ENCODE results near the gene MTHFSD.

The MTHFSD gene

DNA sequence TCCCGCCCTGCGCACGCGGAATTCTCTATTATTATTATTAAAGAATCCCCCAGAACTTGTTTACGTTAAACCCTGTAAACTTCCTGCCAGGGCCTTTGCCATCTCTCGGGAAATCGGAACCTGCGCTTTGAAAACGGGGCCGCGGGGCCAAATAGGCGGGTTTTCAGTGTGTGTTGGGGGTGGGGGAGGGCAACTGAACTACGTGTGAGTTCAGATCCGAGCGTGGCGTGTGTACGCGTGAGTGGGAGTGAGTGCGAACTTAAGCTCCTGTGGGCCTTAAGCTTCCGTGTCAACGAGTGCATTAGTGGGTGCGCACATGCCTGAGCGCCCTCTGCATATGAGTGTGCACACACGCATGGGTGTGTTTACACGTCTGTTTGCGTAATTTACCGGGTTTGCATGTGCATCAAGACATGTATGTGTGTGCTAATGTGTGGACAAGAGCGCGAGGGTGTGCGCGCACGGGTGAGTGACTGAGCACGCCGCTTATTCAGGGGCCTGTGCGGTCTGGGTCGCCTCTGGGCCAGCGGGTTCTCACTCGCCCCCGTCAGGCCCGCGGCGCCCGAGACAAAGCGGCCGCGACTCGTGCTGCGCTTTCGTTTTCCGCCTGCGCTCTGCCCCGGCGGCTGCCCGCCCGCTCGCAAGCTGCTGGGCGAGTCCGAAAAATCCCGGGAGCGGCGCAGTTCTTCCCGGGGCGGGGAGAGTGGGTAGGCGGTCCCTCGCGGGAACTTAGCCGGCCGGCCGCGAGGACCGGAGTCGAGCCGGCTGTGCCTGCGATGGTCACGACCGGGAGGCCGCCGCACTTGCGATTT is 45.9 kb downstream of the MTHFSD start:
- Histone ChIP-seq H3K9ac (ENCODE audit: low read length in 2 of 2) (peak overlapping the region; percentile 95 to 100), H3K4me1 (ENCODE audit: control insufficient read depth, insufficient read depth, low read length) (peaks cover 42% of the 10 kb centered on the region), H3K27ac (ENCODE audit: low read length) (peak overlapping the region; percentile 99)

DNA sequence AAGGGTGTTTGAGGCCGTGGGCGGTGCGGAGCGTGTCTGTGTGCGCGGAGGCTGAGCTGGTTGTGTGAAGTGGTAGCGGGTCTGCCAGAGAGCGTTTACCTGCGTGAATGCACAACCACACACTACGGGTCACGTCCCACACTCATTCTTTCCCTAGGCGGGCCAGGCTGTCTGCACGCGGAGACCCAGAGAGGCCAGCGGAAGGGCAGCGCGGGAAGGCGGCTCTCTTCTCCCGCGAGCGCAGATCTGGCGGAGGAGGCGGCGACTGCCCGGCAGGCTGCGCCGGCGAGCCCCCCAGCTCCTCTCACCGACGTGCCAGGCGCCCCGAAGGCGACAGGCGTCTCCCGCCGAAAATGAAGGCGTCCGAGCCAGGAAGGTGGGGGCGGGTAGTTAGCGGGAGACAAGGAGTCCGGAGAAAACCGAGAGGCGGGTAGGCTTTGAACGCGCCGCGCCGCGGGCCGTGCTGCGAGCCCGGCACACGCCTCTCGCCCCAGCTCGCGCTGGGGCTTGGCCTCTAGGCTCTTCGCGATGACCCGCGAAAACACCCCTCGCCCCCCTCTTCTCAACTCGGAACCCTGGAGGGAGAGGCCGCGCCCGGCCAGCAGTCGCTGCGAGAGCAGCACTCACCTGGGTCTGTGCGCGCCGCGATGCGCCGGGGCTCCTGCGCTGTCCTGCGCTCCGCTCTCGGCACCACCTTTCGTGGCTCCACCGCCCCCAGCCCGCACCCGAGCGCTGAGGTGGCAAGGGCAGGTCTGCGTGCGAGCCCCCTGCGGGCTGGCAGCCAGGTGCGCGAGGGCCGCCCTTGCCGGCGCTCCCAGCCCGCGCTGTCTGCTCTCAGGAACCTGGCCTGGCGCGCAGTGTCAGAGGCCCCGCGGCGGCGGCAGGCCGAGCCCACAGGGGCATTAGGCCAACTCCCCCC is 46.7 kb downstream of the MTHFSD start:
- H3K27ac ChIP-seq (ENCODE audit: low read length) = peak overlapping the region; percentile 99
- peaks cover 46% of the 10 kb centered on the region for H3K4me1 ChIP-seq (ENCODE audit: control insufficient read depth, insufficient read depth, low read length)
- H3K27me3 ChIP-seq (ENCODE audit: control insufficient read depth in 1 of 2, insufficient read depth in 2 of 2, low read length in 2 of 2) = peaks cover 2% of the 10 kb centered on the region in 2 donors
- peaks cover 3 to 7% of the 10 kb centered on the region in 2 donors for H3K36me3 ChIP-seq (ENCODE audit: control insufficient read depth in 2 of 2, insufficient read depth in 2 of 2, low read length in 2 of 2)
- no peaks in the 10 kb centered on the region for H3K9me3 ChIP-seq (ENCODE audit: control insufficient read depth in 2 of 2, low read length in 2 of 2)
- peak overlapping the region; percentile 95 to 99 for H3K4me3 ChIP-seq (ENCODE audit: low read length in 2 of 2)
- peak overlapping the region; percentile 95 to 100 for H3K9ac ChIP-seq (ENCODE audit: low read length in 2 of 2)

More for the DNA sequence above, 45.9 kb downstream of the MTHFSD start:
- Histone ChIP-seq H3K27me3 (ENCODE audit: control insufficient read depth in 1 of 2, insufficient read depth in 2 of 2, low read length in 2 of 2) (peaks cover 2% of the 10 kb centered on the region in 2 donors), H3K4me3 (ENCODE audit: low read length in 2 of 2) (peak overlapping the region; percentile 95 to 99), H3K9me3 (ENCODE audit: control insufficient read depth in 2 of 2, low read length in 2 of 2) (no peaks in the 10 kb centered on the region), H3K36me3 (ENCODE audit: control insufficient read depth in 2 of 2, insufficient read depth in 2 of 2, low read length in 2 of 2) (peaks cover 7 to 12% of the 10 kb centered on the region in 2 donors)

DNA sequence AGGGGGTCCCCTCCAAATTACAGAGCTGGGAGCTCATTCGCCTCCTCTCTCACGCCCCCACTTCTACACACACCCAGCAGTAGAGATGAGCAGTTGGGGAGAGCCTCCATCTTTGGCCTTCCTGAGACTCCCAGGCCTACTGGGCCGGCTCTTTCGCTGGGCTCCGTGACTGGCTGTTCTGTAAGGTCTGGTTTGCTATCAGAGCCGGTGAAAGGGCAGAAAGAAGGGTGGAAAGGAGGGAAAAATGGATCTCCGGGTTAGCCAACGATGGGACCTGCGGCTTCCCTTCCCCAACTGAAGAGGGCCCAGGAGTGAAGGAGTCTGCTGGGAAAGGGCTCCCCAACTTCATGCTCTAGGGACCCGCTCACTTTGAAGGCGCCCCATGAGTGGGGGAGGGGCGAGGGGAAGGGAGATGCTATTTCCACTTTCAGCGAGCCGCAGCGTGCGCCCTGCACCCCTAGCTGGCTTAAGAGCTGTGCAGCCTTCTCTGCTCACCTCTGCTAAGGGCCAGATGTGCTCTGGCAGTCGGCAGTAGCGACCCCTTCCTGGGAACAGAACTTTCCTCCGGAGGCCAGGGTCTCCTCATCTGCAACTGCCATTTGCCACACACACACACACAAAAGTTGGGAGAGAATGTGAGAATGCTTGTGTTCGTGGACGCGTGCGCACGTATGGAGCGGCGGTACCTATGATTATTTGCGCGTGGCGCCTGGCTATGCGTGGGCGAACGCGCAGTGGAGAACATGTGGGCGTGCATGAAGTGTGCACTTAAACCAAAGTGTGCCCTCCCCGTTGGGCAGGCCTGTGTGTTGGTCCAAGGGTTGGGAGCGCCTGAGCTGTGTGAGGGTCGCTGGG is 47.6 kb downstream of the MTHFSD start:
- peaks cover 52% of the 10 kb centered on the region for H3K4me1 ChIP-seq (ENCODE audit: control insufficient read depth, insufficient read depth, low read length)
- peak overlapping the region; percentile 95 to 99 for H3K4me3 ChIP-seq (ENCODE audit: low read length in 2 of 2)
- H3K27me3 ChIP-seq (ENCODE audit: control insufficient read depth in 1 of 2, insufficient read depth in 2 of 2, low read length in 2 of 2) = peaks cover 2% of the 10 kb centered on the region in 2 donors
- peaks cover 0 to 3% of the 10 kb centered on the region in 2 donors for H3K36me3 ChIP-seq (ENCODE audit: control insufficient read depth in 2 of 2, insufficient read depth in 2 of 2, low read length in 2 of 2)
- peak overlapping the region; percentile 99 for H3K27ac ChIP-seq (ENCODE audit: low read length)
- peak overlapping the region; percentile 95 to 100 for H3K9ac ChIP-seq (ENCODE audit: low read length in 2 of 2)
- no peaks in the 10 kb centered on the region for H3K9me3 ChIP-seq (ENCODE audit: control insufficient read depth in 2 of 2, low read length in 2 of 2)

DNA sequence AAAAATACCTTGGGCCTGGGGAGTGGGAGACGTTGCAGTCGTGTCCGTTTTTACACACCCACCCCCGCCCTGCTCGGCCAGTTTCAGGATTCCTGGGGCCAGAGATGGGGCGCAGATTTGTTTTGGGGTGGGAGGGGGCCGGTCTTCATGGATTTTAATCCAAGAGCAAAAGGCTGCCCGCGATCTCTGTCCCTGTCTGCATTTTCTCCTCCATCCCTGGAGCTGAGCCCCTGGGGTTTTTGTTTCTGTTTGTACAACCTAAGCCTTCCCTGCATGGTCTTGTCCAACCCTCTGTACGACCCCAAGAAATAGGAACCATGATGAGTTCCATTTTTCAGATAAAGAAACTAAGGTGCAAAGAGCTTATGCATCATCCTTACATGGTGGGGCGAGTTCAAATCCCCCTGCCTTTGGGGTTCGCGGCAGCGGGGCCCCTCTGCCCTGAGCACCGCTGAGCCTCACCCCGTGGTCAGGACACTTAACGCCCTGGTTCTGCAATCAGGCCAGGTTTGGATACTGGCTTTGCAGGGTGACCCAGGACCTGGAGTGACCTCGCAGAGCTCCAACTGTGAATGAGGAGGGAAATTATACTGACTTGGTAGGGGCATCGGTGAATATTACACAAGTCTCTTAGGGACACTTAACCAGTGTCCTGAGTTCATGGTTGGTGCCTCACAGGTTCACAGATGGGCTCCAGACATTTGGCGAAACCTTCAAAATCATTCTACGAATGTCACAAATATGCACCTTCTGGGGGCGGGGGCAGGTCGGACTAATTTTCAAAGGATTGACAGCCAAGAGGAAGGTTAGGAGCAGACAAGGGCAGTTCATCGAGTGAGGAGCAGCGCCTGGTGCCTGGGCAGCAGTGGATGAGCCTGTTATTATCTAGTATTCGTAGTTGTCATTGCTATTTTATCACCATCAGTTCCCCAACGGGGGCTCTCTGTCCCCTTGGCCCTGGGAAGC is 48.9 kb downstream of the MTHFSD start:
- Histone ChIP-seq H3K27ac (ENCODE audit: low read length) (peak overlapping the region; percentile 99), H3K9me3 (ENCODE audit: control insufficient read depth in 2 of 2, low read length in 2 of 2) (no peaks in the 10 kb centered on the region), H3K4me1 (ENCODE audit: control insufficient read depth, insufficient read depth, low read length) (peaks cover 63% of the 10 kb centered on the region), H3K9ac (ENCODE audit: low read length in 2 of 2) (peak overlapping the region; percentile 95 to 100), H3K36me3 (ENCODE audit: control insufficient read depth in 2 of 2, insufficient read depth in 2 of 2, low read length in 2 of 2) (no peaks in the 10 kb centered on the region), H3K27me3 (ENCODE audit: control insufficient read depth in 1 of 2, insufficient read depth in 2 of 2, low read length in 2 of 2) (peaks cover 2% of the 10 kb centered on the region in 2 donors), H3K4me3 (ENCODE audit: low read length in 2 of 2) (peak overlapping the region; percentile 95 to 99)

DNA sequence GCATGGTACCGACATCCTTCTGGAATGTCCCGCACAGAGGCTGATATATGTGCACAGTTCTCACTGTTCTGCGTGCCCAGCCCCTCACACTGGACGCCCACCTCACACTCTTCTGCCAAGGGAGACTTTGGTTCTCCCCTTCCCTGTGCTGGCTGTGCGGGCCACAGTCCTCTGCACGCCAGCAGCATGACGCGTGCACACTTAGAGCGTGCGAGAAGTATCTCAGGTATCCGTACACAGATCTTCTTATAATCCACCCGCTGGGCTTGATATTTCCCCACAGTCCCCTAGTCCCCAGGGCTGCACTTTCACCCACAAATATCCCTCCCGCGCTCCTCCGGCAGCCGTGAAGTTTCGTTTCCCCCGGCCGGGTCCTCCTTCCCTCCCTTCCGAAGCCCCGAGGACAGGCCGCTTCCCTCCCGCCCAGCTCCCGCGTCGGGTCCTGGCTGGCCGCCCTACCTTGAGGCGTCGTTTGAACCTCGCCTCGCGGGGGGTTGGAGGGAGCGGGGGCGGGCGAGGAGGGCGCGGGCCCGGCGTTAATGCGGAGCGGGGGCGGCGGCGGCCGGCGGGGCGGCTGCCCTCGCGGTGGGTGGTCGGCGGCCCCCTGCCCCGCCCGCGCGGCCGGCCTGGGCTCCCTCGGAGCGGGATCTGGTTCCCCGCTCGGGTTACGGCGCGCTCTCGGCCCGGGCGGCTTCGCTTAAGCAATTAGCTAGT is 49.7 kb downstream of the MTHFSD start:
- Histone ChIP-seq H3K9ac (ENCODE audit: low read length in 2 of 2) (peak overlapping the region; percentile 95 to 100), H3K4me1 (ENCODE audit: control insufficient read depth, insufficient read depth, low read length) (peaks cover 71% of the 10 kb centered on the region), H3K9me3 (ENCODE audit: control insufficient read depth in 2 of 2, low read length in 2 of 2) (no peaks in the 10 kb centered on the region), H3K4me3 (ENCODE audit: low read length in 2 of 2) (peak overlapping the region; percentile 95 to 99), H3K27ac (ENCODE audit: low read length) (peak overlapping the region; percentile 99), H3K36me3 (ENCODE audit: control insufficient read depth in 2 of 2, insufficient read depth in 2 of 2, low read length in 2 of 2) (no peaks in the 10 kb centered on the region), H3K27me3 (ENCODE audit: control insufficient read depth in 1 of 2, insufficient read depth in 2 of 2, low read length in 2 of 2) (peaks cover 2 to 5% of the 10 kb centered on the region in 2 donors)

DNA sequence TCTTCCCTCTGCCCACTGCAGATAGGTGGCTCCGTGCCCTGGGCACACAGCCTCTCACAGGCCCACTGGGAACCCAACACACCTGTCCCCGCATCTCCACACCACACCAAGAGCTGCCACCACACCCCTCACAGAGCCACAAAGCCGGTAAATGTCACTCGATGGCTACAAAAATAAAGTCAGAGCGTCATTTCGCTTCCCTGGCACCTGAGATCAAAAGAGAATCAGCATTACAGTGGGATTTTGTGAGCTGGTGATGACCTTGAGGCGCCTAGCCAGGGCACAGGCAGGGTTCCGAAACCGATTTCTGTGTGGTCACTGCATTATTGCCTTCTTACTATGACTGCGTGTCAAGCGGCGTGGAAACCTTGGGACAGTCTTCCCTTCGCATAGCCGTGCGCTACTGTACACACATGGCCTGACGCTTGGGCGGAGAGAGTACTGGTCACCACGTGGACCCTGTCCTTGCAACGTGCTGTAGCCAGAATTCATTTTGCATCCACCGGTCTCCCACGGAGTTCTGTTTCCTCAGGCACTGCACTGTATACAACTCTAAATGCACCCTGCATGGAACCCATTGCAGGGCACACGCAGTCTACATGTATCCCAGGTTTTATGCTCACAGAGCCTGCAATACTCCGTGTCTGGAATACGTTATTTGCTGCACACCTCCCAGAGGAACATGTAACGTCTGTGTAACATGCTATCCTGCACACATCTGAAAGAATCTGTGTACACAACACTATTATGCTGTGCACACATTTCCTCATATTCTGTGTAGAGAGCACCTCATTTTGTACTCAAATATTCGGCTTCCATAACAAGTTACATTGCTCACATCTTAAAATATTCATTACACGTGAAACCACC is 50.5 kb downstream of the MTHFSD start:
- Histone ChIP-seq H3K27me3 (ENCODE audit: control insufficient read depth in 1 of 2, insufficient read depth in 2 of 2, low read length in 2 of 2) (peaks cover 2 to 5% of the 10 kb centered on the region in 2 donors), H3K9ac (ENCODE audit: low read length in 2 of 2) (peak overlapping the region; percentile 85 to 100), H3K4me3 (ENCODE audit: low read length in 2 of 2) (peak overlapping the region; percentile 79 to 86), H3K9me3 (ENCODE audit: control insufficient read depth in 2 of 2, low read length in 2 of 2) (no peaks in the 10 kb centered on the region), H3K36me3 (ENCODE audit: control insufficient read depth in 2 of 2, insufficient read depth in 2 of 2, low read length in 2 of 2) (no peaks in the 10 kb centered on the region), H3K27ac (ENCODE audit: low read length) (peak overlapping the region; percentile 99), H3K4me1 (ENCODE audit: control insufficient read depth, insufficient read depth, low read length) (peaks cover 77% of the 10 kb centered on the region)

DNA sequence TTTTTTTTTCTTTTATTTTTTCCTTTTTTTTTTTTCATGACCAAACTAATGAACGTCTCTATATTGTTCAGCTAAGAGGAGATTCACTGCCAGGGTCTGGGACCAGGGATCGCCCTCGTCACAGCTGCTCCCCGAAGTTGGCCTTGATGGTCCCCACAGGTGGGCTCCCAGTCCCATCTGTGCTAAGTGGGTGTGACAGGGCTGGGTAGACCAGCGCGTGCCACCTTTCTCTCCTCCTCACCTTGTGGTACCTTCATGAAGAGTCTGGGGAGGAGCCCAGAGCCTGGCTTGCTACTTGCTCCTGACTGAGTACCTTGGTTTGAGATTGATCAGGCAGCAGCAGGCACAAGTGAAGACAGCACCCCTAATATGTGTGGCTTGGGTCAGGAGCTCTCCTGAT is 51.2 kb downstream of the MTHFSD start:
- no peaks in the 10 kb centered on the region for H3K9me3 ChIP-seq (ENCODE audit: control insufficient read depth in 2 of 2, low read length in 2 of 2)
- H3K27me3 ChIP-seq (ENCODE audit: control insufficient read depth in 1 of 2, insufficient read depth in 2 of 2, low read length in 2 of 2) = peaks cover 2 to 5% of the 10 kb centered on the region in 2 donors
- peaks cover 80% of the 10 kb centered on the region for H3K4me1 ChIP-seq (ENCODE audit: control insufficient read depth, insufficient read depth, low read length)
- H3K9ac ChIP-seq (ENCODE audit: low read length in 2 of 2) = peak overlapping the region; percentile 98 to 100
- H3K4me3 ChIP-seq (ENCODE audit: low read length in 2 of 2) = peak overlapping the region; percentile 79 to 86
- H3K36me3 ChIP-seq (ENCODE audit: control insufficient read depth in 2 of 2, insufficient read depth in 2 of 2, low read length in 2 of 2) = no peaks in the 10 kb centered on the region
- H3K27ac ChIP-seq (ENCODE audit: low read length) = peak overlapping the region; percentile 99

DNA sequence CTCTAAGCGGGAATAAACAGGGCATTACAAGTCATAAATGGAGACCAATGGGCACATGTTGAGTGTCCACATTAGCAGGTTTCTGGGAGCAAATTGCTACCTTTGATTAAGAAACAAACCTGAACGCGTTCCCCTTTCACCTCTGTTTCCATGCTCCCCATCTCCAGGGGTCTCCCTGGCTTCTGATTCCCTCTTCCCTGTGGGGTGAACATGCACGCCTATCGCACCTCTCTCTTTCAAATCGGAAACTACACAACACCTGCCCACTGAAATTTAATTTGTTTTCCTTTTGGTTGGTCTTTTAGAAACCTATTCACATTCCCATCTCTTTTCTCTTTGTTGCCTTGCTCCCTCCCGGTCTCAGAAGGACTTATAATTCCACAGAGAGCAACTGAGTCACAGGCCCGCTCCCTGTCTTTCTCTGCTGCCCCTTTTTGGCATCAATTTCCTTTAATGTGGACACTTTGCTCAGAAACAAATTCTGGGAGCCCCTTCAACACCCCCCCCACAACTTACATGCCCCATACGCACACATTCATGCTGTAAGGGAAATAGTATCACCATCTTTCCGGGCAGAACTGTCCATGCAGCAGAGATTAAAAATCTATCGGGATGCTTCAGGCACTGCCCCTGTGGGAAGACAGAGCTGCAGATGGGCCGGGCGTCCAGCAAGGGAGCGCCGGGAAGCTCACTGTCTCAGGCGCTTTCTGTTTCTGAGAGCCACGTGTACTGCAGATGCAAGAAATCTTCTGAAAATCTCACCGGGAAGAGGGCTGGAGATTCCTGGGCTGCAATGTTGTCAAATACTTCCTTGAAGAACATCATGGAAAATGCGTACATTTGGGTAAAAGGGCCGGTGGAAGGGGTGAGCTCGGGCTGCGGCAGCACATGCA is 51.9 kb downstream of the MTHFSD start:
- Histone ChIP-seq H3K9me3 (ENCODE audit: control insufficient read depth in 2 of 2, low read length in 2 of 2) (no peaks in the 10 kb centered on the region), H3K9ac (ENCODE audit: low read length in 2 of 2) (peak overlapping the region; percentile 98 to 100), H3K36me3 (ENCODE audit: control insufficient read depth in 2 of 2, insufficient read depth in 2 of 2, low read length in 2 of 2) (no peaks in the 10 kb centered on the region), H3K4me1 (ENCODE audit: control insufficient read depth, insufficient read depth, low read length) (peaks cover 79% of the 10 kb centered on the region), H3K27me3 (ENCODE audit: control insufficient read depth in 1 of 2, insufficient read depth in 2 of 2, low read length in 2 of 2) (peaks cover 2 to 5% of the 10 kb centered on the region in 2 donors), H3K4me3 (ENCODE audit: low read length in 2 of 2) (peak overlapping the region; percentile 86 to 96), H3K27ac (ENCODE audit: low read length) (peak overlapping the region; percentile 99)

All from stomach smooth muscle (tissue), 2 donors.